ENCODE results near the gene METTL6.
"Not testable (repeated sequence)": the region's sequence is repeated elsewhere in the genome, so short reads cannot be mapped to it uniquely, and the experiment has no call there.

GRCh38 chr3:15386654-15386955 lies 40.7 kb downstream of the METTL6 start:
- TF ChIP-seq EP300 (IDR thresholded peaks at IDR 0.05; ENCODE audit: borderline replicate concordance in 1 of 2, control insufficient read depth in 1 of 2, low read depth in 2 of 2, low read length in 2 of 2); POLR2AphosphoS2 (IDR thresholded peaks at IDR 0.05; ENCODE audit: low read depth, low read length); CTCF (IDR thresholded peaks at IDR 0.05 in 2 of 3, conservative IDR thresholded peaks at IDR 0.05 in 1 of 3; ENCODE audit: control insufficient read depth in 2 of 3, extremely low read depth in 1 of 3, insufficient read depth in 1 of 3, low read depth in 3 of 3, low read length in 3 of 3); BHLHE40 (IDR thresholded peaks at IDR 0.05; ENCODE audit: borderline replicate concordance in 1 of 2, low read depth in 2 of 2, low read length in 1 of 2); POLR2AphosphoS5 (IDR thresholded peaks at IDR 0.05; ENCODE audit: low read length); ATF7 (IDR thresholded peaks at IDR 0.05; ENCODE audit: low read depth); PRDM15 (CRISPR knock-in tag; IDR thresholded peaks at IDR 0.05); TCF12 (IDR thresholded peaks at IDR 0.05; ENCODE audit: low read depth, low read length); YY1 (IDR thresholded peaks at IDR 0.05; ENCODE audit: low read depth, low read length); RAD21 (IDR thresholded peaks at IDR 0.05; ENCODE audit: insufficient read depth, low read depth, low read length); TAF1 (IDR thresholded peaks at IDR 0.05; ENCODE audit: borderline replicate concordance, low read depth, low read length); HDAC6 (IDR thresholded peaks at IDR 0.05; ENCODE audit: unreplicated experiment); STAT3 (IDR thresholded peaks at IDR 0.05; ENCODE audit: low read depth, low read length): not testable (repeated sequence)
